H9 (cell line): ENCODE measurements around the gene TPM2. TPM values are rescaled to one million over a fixed set of nuclear protein-coding genes. Genes with fewer than 3 reads are reported as not detected.

Experiments
- DNase-seq: peaks from one replicate; pipeline ENCODE4 v3.0.0-alpha.2; 2017
- H2AFZ ChIP-seq: one replicate; pipeline ENCODE4 v1.6.1; 2013; ENCODE audit warnings: mild to moderate bottlenecking, low read length, control low read depth, moderate library complexity
- H2AK5ac ChIP-seq: 2 replicates; pipeline ENCODE4 v1.6.1; 2013; ENCODE audit warnings: low read length, control low read depth, mixed read lengths; ENCODE audit not compliant: insufficient read length
- H2BK120ac ChIP-seq: one replicate; pipeline ENCODE4 v1.6.1; 2013; ENCODE audit warnings: low read depth, mild to moderate bottlenecking, low read length, control low read depth, inconsistent platforms; ENCODE audit not compliant: poor library complexity, severe bottlenecking
- H2BK12ac ChIP-seq: 2 replicates; pipeline ENCODE4 v1.6.1; 2013; ENCODE audit warnings: low read length, control low read depth, mixed read lengths, low read depth; ENCODE audit not compliant: insufficient read length
- H2BK15ac ChIP-seq: 2 replicates; pipeline ENCODE4 v1.6.1; 2013; ENCODE audit warnings: low read depth, low read length, control low read depth
- H2BK20ac ChIP-seq: one replicate; pipeline ENCODE4 v1.6.1; 2013; ENCODE audit warnings: low read depth, mild to moderate bottlenecking, low read length, control low read depth, inconsistent platforms; ENCODE audit not compliant: poor library complexity, severe bottlenecking
- H2BK5ac ChIP-seq: 2 replicates; pipeline ENCODE4 v1.6.1; 2013; ENCODE audit warnings: low read length, control low read depth, mixed read lengths; ENCODE audit not compliant: insufficient read length
- H3K14ac ChIP-seq: 2 replicates; pipeline ENCODE4 v1.6.1; 2013; ENCODE audit warnings: low read length, control low read depth; ENCODE audit not compliant: insufficient read depth
- H3K18ac ChIP-seq: 2 replicates; pipeline ENCODE4 v1.6.1; 2013; ENCODE audit warnings: low read depth, mild to moderate bottlenecking, mixed read lengths, low read length, control low read depth; ENCODE audit not compliant: insufficient read length
- H3K23ac ChIP-seq: 2 replicates; pipeline ENCODE4 v1.6.1; 2013; ENCODE audit warnings: low read length, control low read depth, mixed read lengths, low read depth; ENCODE audit not compliant: insufficient read length
- H3K23me2 ChIP-seq: 2 replicates; pipeline ENCODE4 v1.6.1; 2013; ENCODE audit warnings: low read depth, mild to moderate bottlenecking, mixed read lengths, low read length, control low read depth; ENCODE audit not compliant: insufficient read length, poor library complexity, severe bottlenecking
- H3K27ac ChIP-seq: 2 replicates; pipeline ENCODE4 v1.5.1; 2013; ENCODE audit warnings: low read length, control low read depth, mixed read lengths, low read depth; ENCODE audit not compliant: insufficient read length
- H3K27me3 ChIP-seq: 2 replicates; pipeline ENCODE4 v1.6.1; 2013; ENCODE audit warnings: low read length, control low read depth, inconsistent platforms; ENCODE audit not compliant: insufficient read depth
- H3K4ac ChIP-seq: 2 replicates; pipeline ENCODE4 v1.6.1; 2013; ENCODE audit warnings: low read depth, mild to moderate bottlenecking, control low read depth, inconsistent platforms, low read length, moderate library complexity
- H3K4me1 ChIP-seq: 2 replicates; pipeline ENCODE4 v1.6.1; 2013; ENCODE audit warnings: low read length, control low read depth, inconsistent platforms; ENCODE audit not compliant: insufficient read depth
- H3K4me2 ChIP-seq: 2 replicates; pipeline ENCODE4 v1.6.1; 2013; ENCODE audit warnings: low read length, control low read depth, mixed read lengths; ENCODE audit not compliant: insufficient read length, insufficient read depth
- H3K56ac ChIP-seq: 2 replicates; pipeline ENCODE4 v1.6.1; 2013; ENCODE audit warnings: low read depth, mild to moderate bottlenecking, mixed read lengths, low read length, control low read depth; ENCODE audit not compliant: insufficient read length
- H3K79me1 ChIP-seq: 2 replicates; pipeline ENCODE4 v1.6.1; 2013; ENCODE audit warnings: low read depth, mild to moderate bottlenecking, moderate library complexity, low read length, control low read depth, inconsistent platforms; ENCODE audit not compliant: insufficient read depth, poor library complexity, severe bottlenecking
- H3K79me2 ChIP-seq: 2 replicates; pipeline ENCODE4 v1.6.1; 2013; ENCODE audit warnings: low read length, control low read depth, inconsistent platforms; ENCODE audit not compliant: insufficient read depth
- H3K9ac ChIP-seq: 2 replicates; pipeline ENCODE4 v1.6.1; 2013; ENCODE audit warnings: low read length, control low read depth, mixed read lengths; ENCODE audit not compliant: insufficient read length; ENCODE audit errors: extremely low read depth
- H3K9me3 ChIP-seq: one replicate; pipeline ENCODE4 v1.6.1; 2013; ENCODE audit warnings: low read depth, low read length, inconsistent platforms; ENCODE audit not compliant: control insufficient read depth
- H3T11ph ChIP-seq: one replicate; pipeline ENCODE4 v1.6.1; 2013; ENCODE audit warnings: mild to moderate bottlenecking, low read length, control low read depth, inconsistent platforms
- H4K20me1 ChIP-seq: one replicate; pipeline ENCODE4 v1.6.1; 2013; ENCODE audit not compliant: control insufficient read depth, insufficient read length, insufficient read depth
- H4K5ac ChIP-seq: 2 replicates; pipeline ENCODE4 v1.6.1; 2013; ENCODE audit warnings: low read depth, mild to moderate bottlenecking, mixed read lengths, low read length, control low read depth; ENCODE audit not compliant: insufficient read length
- H4K8ac ChIP-seq: replicated peaks from 2 replicates; pipeline ENCODE4 v1.6.1; 2013; ENCODE audit warnings: low read length, control low read depth, mixed read lengths, low read depth; ENCODE audit not compliant: insufficient read length
- H4K91ac ChIP-seq: 2 replicates; pipeline ENCODE4 v1.6.1; 2013; ENCODE audit warnings: low read depth, mild to moderate bottlenecking, moderate library complexity, mixed read lengths, low read length, control low read depth; ENCODE audit not compliant: insufficient read length
- H3K27ac Mint-ChIP-seq, 3 experiments: 2 replicates in 2 of 3; 3 replicates in 1 of 3; pipeline ENCODE4 v1.8.0; 2020 to 2021; ENCODE audit warnings: mixed read lengths in 3 of 3, mild to moderate bottlenecking in 1 of 3, moderate library complexity in 1 of 3
- H3K27me3 Mint-ChIP-seq: 2 replicates; pipeline ENCODE4 v1.8.0; 2021; ENCODE audit warnings: low read depth, mild to moderate bottlenecking, moderate library complexity, mixed read lengths
- H3K36me3 Mint-ChIP-seq, 3 experiments: 2 replicates in 2 of 3; 3 replicates in 1 of 3; pipeline ENCODE4 v1.8.0; 2020 to 2021; ENCODE audit warnings: low read depth in 3 of 3, mixed read lengths in 3 of 3; ENCODE audit not compliant: insufficient read depth in 1 of 3
- H3K4me1 Mint-ChIP-seq, 2 experiments: 2 replicates each; pipeline ENCODE4 v1.8.0; 2020; ENCODE audit warnings: mixed read lengths in 2 of 2
- H3K4me3 Mint-ChIP-seq, 2 experiments: 2 replicates in 1 of 2; 3 replicates in 1 of 2; pipeline ENCODE4 v1.8.0; 2020 to 2021; ENCODE audit warnings: mild to moderate bottlenecking in 2 of 2, mixed read lengths in 2 of 2, moderate library complexity in 1 of 2
- H3K9me3 Mint-ChIP-seq, 2 experiments: 2 replicates in 1 of 2; 3 replicates in 1 of 2; pipeline ENCODE4 v1.8.0; 2020; ENCODE audit warnings: mild to moderate bottlenecking in 2 of 2, mixed read lengths in 2 of 2, moderate library complexity in 1 of 2
- CTCF ChIP-seq: fragments of 200-600 bp; sonication (generic); conservative IDR thresholded peaks from 3 replicates; pipeline ENCODE4 v1.8.0; 2021; ENCODE audit warnings: antibody characterized with exemption, mild to moderate bottlenecking
- WGBS: extraction: QIAGEN DNeasy Blood & Tissue Kit; methylation state at CpG from one replicate; pipeline ENCODE4 v1.1.7; 2013; ENCODE audit warnings: missing lambda C conversion rate, low lambda C conversion rate, mixed read lengths; ENCODE audit not compliant: insufficient read length; ENCODE audit errors: extremely low coverage; 5-methylcytosine and 5-hydroxymethylcytosine counted together
- total RNA-seq: library from RNA; stranded (reverse); gene quantifications from 2 replicates; pipeline ENCODE4 v1.2.1, GENCODE V29; 2021

Gene TPM2
- total RNA-seq, 1 experiment from 2014 or later = 225 TPM

GRCh38 chr9:35658137-35658967 is 31.4 kb downstream of the TPM2 start, which contains the start of gene CCDC107:
Gene CCDC107 (plus strand): TSS chr9:35658292. CDS start chr9:35658380, 88 bp downstream.
- Mint-ChIP-seq H3K4me3 (peak within 1 kb of the TSS; percentile 83 to 85), H3K36me3 (peaks cover 28 to 37% (median 37%) of the 10 kb centered on the region in 3 experiments), H3K4me1 (peaks cover 24 to 27% of the 10 kb centered on the region in 2 experiments), H3K27me3 (peaks cover 18% of the 10 kb centered on the region), H3K9me3 (peaks cover 2 to 3% of the 10 kb centered on the region in 2 experiments; a peak in 3 of 5 replicates), H3K27ac (peak within 1 kb of the TSS; percentile 98 to 100 (median 99))
- no peaks in the 10 kb centered on the region for H3K79me1 ChIP-seq
- peak within 1 kb of the TSS; percentile 69 for H3K18ac ChIP-seq
- DNase-seq = peak; percentile 79
- H4K20me1 ChIP-seq = no peaks in the 10 kb centered on the region
- H3K23me2 ChIP-seq = peaks cover 11% of the 10 kb centered on the region
- H4K5ac ChIP-seq = no peak within 1 kb of the TSS
- no peak within 1 kb of the TSS for H3K23ac ChIP-seq
- H2BK12ac ChIP-seq = no peak within 1 kb of the TSS
- no peaks in the 10 kb centered on the region for H3K79me2 ChIP-seq
- no peak within 1 kb of the TSS for H4K8ac ChIP-seq
- no peak within 1 kb of the TSS for H2BK20ac ChIP-seq
- H3K14ac ChIP-seq = peak within 1 kb of the TSS; percentile 77; the same call in 1 of the 2 replicates
- peak within 1 kb of the TSS; percentile 74 for H3K9ac ChIP-seq
- H4K91ac ChIP-seq = no peak within 1 kb of the TSS
- no peak within 1 kb of the TSS for H2BK120ac ChIP-seq
- no peak within 1 kb of the TSS for H2AFZ ChIP-seq
- H3K4me2 ChIP-seq = peak within 1 kb of the TSS; percentile 76
- no peak within 1 kb of the TSS for H2BK15ac ChIP-seq
- no peaks in the 10 kb centered on the region for H3K27me3 ChIP-seq
- TF ChIP-seq CTCF = peak; percentile 90
- H3K56ac ChIP-seq = no peak within 1 kb of the TSS
- peak within 1 kb of the TSS; percentile 50 for H3K27ac ChIP-seq
- peak within 1 kb of the TSS; percentile 57 for H3T11ph ChIP-seq
- no peaks in the 10 kb centered on the region for H3K9me3 ChIP-seq
- no peak within 1 kb of the TSS; the same call in 1 of the 2 replicates for H3K4ac ChIP-seq
- no CpG with 5 or more reads among the region's 67 CpGs for whole genome bisulfite sequencing
- H2BK5ac ChIP-seq = no peak within 1 kb of the TSS
- H2AK5ac ChIP-seq = no peak within 1 kb of the TSS
- peaks cover 3% of the 10 kb centered on the region; the same call in 1 of the 2 replicates for H3K4me1 ChIP-seq
